Fibroblast of villous mesenchyme (primary cell): ENCODE measurements around the gene BTBD9. TPM values are rescaled to one million over a fixed set of nuclear protein-coding genes. Genes with fewer than 3 reads are reported as not detected.

Source experiments
- DNase-seq: peaks from one replicate; pipeline ENCODE4 v3.0.0-alpha.2; 2010; ENCODE audit warnings: low read depth
- H3K4me3 ChIP-seq: 2 replicates; pipeline ENCODE4 v1.5.1; 2011; ENCODE audit warnings: low read depth, mild to moderate bottlenecking, low read length
- CTCF ChIP-seq: IDR thresholded peaks from 2 replicates; pipeline ENCODE4 v1.5.1; 2012; ENCODE audit warnings: low read depth, mild to moderate bottlenecking, low read length; ENCODE audit not compliant: insufficient read depth
- total RNA-seq: library from RNA; depleted of rRNA; stranded (reverse); fragments of >200 nt; gene quantifications from 2 replicates; pipeline ENCODE4 v1.2.3, GENCODE V29; 2012

BTBD9 gene
- total RNA-seq, 1 donor: 12.1 TPM

GRCh38 chr6:38155144-38155543, 484.6 kb downstream of the BTBD9 start:
- peak; percentile 55 for DNase-seq
- no peak overlapping the region for H3K4me3 ChIP-seq
- no peak for TF ChIP-seq CTCF

- DNase-seq: no peak
- no peak for TF ChIP-seq CTCF
- no peak overlapping the region for H3K4me3 ChIP-seq
Observed at GRCh38 chr6:38154731-38155130, 485.0 kb downstream of the BTBD9 start.

- no peak overlapping the region for H3K4me3 ChIP-seq
- DNase-seq: no peak
- no peak for TF ChIP-seq CTCF
Observed at GRCh38 chr6:38153798-38154345, 485.9 kb downstream of the BTBD9 start.

GRCh38 chr6:38153076-38153797, 486.5 kb downstream of the BTBD9 start:
- no peak for DNase-seq
- TF ChIP-seq CTCF: no peak
- H3K4me3 ChIP-seq: no peak overlapping the region

GRCh38 chr6:38152620-38153019, 487.1 kb downstream of the BTBD9 start:
- TF ChIP-seq CTCF: no peak
- DNase-seq: no peak
- H3K4me3 ChIP-seq: no peak overlapping the region

GRCh38 chr6:38151580-38152500, 487.9 kb downstream of the BTBD9 start:
- no peak overlapping the region for H3K4me3 ChIP-seq
- TF ChIP-seq CTCF: no peak
- DNase-seq: no peak
